H1 (cell line): ENCODE data around the gene TCF7. TPM values are rescaled to one million over a fixed set of nuclear protein-coding genes. Genes with fewer than 3 reads are reported as not detected.

Experiments used
- BACH1 ChIP-seq: IDR thresholded peaks from 2 replicates; pipeline ENCODE4 v1.6.1; 2012; ENCODE audit warnings: low read length, improper control_type of control experiment
- CHD1 ChIP-seq: IDR thresholded peaks from 2 replicates; pipeline ENCODE4 v1.6.1; 2012; ENCODE audit warnings: low read depth, low read length, improper control_type of control experiment
- CREB1 ChIP-seq: IDR thresholded peaks from 2 replicates; pipeline ENCODE4 v1.6.1; 2012; ENCODE audit warnings: inconsistent platforms
- CTBP2 ChIP-seq: IDR thresholded peaks from 2 replicates; pipeline ENCODE4 v1.7.0; 2011; ENCODE audit warnings: borderline replicate concordance, mild to moderate bottlenecking, moderate library complexity, mixed read lengths, low read length; ENCODE audit not compliant: insufficient read depth, insufficient read length
- EGR1 ChIP-seq: IDR thresholded peaks from 2 replicates; pipeline ENCODE4 v1.6.1; 2011; ENCODE audit warnings: low read depth, low read length, borderline replicate concordance
- PHF8 ChIP-seq: fragments of 200-600 bp; sonication (generic); conservative IDR thresholded peaks from 2 replicates; pipeline ENCODE4 v1.7.1; 2012; ENCODE audit warnings: low read depth, mild to moderate bottlenecking, inconsistent platforms, low read length, moderate library complexity
- RNF2 ChIP-seq: fragments of 200-900, 300-1000 bp; sonication (generic); IDR thresholded peaks from 2 replicates; pipeline ENCODE4 v1.7.1; 2016; ENCODE audit warnings: borderline replicate concordance, low read depth, mild to moderate bottlenecking, antibody characterized with exemption, low read length; ENCODE audit not compliant: poor library complexity, severe bottlenecking; ENCODE audit errors: missing control alignments
- SP2 ChIP-seq: IDR thresholded peaks from 2 replicates; pipeline ENCODE4 v1.6.1; 2012; ENCODE audit warnings: mild to moderate bottlenecking, low read length, inconsistent platforms
- SRF ChIP-seq: IDR thresholded peaks from 2 replicates; pipeline ENCODE4 v1.6.1; 2011; ENCODE audit warnings: mild to moderate bottlenecking, low read depth, low read length, moderate library complexity
- polyA plus RNA-seq, 7 experiments: library from polyadenylated mRNA; depleted of rRNA in 3 of 7; stranded (reverse) in 5 of 7; unstranded in 2 of 7; fragments of >200 nt in 5 of 7; fragments of 200-250 nt in 2 of 7; gene quantifications; 1 replicate in 5 of 7; 2 replicates in 1 of 7; 4 replicates in 1 of 7; pipeline versions ENCODE4 v1.2.1 to v1.2.3, GENCODE V29; 2011 to 2013; ENCODE audit warnings: missing spikeins in 2 of 7, mixed read lengths in 2 of 7
- total RNA-seq: library from RNA; stranded (reverse); fragmentation: NEBNext Ultra II Directional; extraction: Animal tissue kit (Norgen Biotek cat#: 25700); gene quantifications from 2 replicates; pipeline ENCODE4 v1.2.1, GENCODE V29; 2021
- TF ChIP-seq, protein P1 (sequence below): IDR thresholded peaks from 2 replicates; pipeline ENCODE4 v1.6.1; 2012; ENCODE audit warnings: inconsistent platforms

The TCF7 gene
- total and polyA plus RNA-seq, 2 of the 8 experiments (the other 6 are each of a cell fraction or from before 2014, with no cell fraction given), result 4.7 to 8.5 TPM

DNA sequence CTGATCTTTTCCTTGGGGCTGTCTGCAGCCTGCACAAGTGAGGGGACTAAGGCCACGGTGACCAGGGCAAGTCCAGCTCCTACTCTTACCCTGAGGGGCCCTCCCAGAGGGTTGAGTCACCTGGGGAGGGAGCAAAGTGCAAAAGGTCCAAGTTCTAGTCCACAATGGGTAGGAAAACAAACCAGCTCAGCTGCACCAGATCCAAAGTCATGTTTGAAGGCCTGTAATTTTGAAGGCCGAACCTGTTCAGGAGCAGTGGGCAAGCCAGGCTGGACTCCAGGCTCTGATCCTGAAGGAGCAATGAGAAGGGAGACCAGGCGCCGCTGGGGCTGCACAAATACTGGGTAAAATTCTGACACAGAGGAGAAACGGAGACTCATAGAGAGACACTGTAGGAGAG is 15.8 kb upstream of the TCF7 start (continued):
- TF ChIP-seq SRF, result no peak
- no peak for TF ChIP-seq PHF8
- TF ChIP-seq, protein P1, sequence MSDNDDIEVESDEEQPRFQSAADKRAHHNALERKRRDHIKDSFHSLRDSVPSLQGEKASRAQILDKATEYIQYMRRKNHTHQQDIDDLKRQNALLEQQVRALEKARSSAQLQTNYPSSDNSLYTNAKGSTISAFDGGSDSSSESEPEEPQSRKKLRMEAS, result no peak
- no peak for TF ChIP-seq CREB1
- TF ChIP-seq BACH1, result no peak
- TF ChIP-seq CTBP2, result no peak
- TF ChIP-seq RNF2, result no peak
- TF ChIP-seq SP2, result no peak
- TF ChIP-seq CHD1, result no peak
- TF ChIP-seq EGR1, result no peak
